GM21619 (cell line): ENCODE results near the gene CTBP2.
"Not testable (repeated sequence)": the region's sequence is repeated elsewhere in the genome, so short reads cannot be mapped to it uniquely, and the experiment has no call there.

Source experiments
- ATAC-seq: cut with Tn5 transposase; IDR thresholded peaks from one replicate; pipeline ENCODE4 v1.9.1; 2021; ENCODE audit not compliant: unreplicated experiment

Gene CTBP2

DNA sequence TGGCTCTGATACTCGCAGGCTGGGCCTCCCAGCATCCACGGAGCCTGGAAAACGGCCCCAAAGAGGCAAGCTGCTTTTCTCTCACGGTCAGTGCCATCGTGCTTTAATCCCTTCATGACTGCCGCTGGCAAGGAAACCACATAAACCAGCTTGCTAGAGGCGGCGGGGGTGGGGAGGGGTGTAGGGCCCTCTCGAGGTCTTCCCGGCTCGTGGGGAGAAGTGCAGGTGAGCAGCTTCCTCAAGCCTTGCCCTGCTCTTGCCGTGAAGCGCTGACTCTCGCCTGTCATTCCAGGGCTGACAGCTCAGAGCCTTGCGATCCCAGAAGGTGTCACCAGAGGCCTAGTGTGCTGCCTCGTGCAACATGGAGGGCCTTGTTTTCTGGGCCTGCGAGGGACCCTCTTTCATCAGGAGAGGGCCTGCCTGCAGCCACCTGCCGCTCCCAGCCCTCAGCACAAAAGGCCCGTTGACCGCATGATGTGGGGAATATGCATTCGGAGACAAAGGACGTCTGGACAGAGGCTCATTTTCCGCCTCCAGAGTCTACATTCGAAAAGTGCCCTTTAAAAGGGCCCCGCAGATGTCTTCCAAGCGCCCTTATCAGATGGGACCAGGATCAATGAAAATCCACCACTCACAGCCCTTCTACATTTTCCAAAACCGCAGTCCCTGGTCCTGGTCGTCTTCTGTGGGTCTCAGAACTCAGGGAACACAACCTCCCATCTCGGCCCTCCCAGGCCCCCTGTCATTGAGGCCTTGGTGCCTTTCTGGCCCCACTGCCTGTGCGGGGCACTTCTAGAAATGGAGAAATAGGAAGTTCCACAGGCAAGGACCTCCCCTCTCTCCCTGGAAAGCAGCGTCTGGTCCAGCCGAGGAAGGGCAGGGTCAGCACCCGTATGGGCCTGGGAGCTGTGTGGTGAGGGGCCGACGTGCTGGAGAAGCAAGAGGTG is 159.7 kb downstream of the CTBP2 start:
- no peak for ATAC-seq

DNA sequence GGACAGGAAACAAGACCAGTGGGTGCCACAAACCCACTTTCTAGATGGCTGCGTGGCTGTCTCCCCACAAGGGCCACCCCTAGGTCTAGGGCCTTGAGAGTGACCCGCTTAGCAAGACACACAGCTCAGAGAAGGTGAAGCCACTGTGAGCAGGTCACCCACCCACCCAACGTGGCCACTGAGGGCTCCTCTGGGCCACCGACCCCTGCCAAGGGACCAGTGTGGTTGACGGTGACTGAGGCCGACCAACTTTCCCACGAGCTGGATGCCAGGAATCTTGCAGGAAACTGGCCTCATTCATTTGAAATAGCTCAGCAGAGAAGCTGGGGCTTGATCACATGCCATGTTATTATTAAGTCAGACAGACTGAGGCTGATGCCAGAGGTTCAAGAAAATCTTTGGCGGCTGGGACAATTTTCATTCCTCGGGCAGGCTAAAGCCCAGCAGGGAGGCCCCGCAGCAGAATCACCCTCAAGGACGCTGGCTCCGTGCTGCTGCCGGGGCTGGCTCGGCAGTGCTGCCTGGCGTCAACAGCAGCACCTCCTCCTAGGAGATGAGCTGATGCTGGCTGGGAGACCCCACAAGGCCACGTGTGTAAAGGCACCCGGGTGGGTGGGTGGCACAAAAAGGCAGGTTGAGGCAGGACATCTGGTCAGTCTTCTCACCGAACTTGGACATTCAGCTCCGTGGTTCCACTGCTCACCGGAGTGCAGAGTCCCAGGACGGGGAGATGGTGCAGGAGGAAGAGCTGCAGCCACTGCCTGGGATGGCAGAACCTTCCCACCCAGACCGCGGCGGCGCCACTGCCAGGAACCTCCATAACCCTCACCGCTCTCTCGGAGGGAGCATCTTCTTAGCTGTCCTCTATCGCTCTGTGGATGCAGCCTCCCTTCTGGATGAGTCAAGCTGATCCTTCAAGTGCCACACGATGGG is 160.7 kb downstream of the CTBP2 start:
- ATAC-seq: no peak

DNA sequence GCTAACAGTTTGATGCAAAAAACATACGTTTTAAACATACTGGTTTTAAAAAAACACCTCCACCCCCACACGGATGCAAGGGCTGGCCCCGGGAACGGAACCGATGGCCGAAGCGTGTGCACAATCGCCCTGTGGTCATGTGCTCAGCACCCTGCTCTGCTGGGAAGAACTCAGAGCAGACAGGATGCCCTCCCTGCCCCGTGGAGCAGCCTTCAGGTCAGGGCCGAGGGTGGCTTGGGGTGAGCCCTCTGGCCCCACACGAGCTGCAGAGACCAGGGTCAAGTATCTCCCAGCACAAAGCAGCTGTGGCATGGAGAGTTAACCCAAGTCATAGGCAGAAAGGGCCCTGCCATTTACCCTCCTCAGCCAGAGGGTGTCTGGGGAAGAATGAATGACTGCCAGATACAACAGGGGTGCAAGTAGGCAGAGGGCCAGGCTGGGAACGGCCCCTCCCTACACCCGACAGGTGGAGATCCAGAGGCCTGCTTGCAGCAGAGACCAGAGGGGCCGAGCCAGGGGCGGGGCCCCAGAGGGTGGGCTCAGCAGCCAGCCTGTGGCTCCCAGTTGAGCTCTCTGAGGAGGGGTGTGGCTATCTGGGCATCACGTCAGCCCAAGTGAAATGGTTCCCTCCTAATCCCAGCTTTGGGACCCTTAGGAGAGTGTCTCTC is 161.6 kb downstream of the CTBP2 start:
- ATAC-seq: no peak

DNA sequence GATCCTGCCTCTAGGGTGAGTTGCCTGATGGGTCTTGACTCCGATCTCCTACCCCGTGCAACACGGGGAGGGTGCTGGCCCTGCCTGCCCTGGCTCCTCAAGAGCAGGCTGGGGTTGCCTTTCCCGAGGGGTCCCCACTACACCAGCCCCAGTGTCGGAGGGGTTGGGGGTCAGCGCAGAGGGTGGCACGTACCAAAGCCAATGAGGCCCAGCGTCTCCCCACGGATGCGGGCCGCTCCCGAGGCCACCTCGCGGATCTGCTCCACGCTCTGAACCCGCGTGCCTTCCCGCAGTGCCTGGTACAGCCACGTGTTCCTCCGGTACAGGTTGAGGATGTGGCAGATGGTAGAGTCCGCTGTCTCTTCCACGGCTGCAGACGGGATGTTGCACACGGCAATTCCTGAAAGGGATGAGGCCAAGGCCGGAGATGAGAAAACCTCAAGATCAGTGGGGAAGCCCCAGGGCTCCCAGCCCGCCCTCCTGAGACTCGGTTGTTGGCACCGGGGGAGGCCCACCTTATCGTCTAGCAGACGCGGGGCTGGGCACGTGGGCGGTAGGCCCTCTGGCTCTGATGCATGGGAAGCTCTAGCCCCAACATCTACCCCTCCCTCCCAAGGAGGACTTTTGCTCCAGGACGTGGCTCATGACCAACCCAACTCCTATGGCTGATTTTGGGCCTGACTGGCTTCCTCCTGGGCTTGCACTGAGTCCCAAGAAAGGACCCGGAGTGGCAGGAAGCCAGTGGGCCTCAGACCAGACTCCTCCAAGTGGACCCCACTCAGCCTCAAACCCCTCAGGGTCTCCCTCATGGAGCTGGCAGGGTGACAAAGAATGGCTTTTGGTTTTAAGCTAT is 162.4 kb downstream of the CTBP2 start:
- no peak for ATAC-seq

DNA sequence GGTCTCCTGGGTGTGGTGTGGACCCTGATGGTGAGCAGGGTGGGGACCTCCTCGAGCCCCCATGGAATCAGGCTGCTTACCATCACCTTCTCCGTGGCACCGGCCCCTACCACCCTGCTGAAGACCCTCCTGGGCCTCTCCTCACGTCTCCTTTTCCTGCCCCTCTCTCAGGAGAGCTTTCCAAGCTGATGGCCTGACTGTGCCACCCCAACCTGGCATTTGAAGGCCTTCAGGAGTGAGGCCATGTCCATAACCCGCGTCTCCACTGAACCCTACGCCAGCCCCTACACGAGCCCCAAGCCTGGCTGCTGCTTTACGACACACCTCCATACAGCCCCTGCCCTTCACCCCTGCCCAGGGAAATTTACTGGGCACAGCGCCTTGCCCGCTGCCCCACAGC is 163.1 kb downstream of the CTBP2 start:
- ATAC-seq: no peak

DNA sequence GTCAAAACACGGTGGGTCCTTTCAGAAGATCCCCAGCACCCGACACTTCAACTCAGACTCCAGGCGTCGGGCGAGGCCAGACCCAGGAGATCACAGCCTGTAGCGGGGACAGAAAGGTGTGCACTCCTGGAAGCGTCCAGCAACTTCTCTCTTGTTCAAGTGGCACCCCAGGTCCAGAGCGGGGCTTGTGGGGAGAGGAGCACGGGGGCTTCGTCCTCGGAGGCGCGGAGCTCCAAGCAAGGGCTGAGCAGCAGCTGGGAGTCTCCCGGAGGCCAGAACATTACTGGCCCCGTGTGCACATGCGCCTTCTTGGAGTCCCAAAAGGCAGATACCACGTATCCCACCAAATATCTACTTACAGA is 163.5 kb downstream of the CTBP2 start:
- ATAC-seq: no peak

DNA sequence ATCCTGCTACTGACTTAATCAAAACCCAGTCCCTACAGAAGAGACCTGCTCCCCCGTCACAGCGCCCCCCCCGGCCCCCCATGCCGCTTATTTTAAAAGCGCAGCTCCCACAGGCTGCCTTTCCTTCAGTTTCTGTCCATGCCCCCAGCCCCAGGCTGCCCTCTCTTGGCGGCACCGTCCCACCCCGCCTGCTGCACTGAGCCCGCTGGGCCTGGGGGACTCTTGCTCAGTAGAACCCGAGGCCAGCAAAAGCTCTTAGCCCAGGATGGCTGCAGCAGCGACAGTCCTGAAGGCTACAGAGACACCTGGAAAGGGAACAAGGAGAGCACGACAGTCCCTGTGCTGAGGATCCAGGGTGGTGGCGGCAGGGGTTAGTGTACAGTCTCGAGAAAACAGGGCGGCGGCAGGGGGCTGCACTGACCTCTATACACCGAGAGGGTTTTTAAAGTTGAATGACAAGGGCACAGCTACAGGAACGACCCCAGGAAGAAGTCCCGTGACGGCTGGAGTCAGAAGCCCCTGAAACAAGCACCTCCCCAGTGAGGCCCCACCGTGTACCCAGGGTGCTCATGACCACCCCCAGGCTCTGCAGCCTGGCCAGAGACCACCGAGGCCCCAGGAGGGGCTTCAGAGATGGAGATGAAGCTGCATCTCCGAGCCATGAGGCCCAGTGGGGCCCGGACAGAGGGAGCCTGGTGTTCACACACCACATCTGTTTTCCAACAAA is 164.1 kb downstream of the CTBP2 start:
- no peak for ATAC-seq

DNA sequence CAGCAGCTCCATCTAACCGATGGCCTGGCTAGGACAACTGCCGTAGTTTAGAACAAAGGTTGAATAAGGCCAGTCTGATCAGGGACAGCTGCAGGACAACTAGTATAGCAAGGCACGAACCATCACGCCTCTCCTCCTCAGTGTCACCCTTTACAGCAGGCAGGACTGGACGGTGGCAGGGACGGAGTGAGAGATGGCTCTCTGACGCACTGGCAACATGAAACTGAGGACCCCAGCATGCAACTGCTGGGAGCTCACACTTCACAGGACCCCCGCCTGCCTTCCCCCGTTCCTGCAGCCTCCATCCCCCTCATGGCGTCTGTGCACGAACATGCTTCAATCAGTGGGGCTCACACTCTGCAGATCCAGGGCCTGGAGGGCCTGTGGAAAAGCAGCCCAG is 164.8 kb downstream of the CTBP2 start:
- no peak for ATAC-seq

DNA sequence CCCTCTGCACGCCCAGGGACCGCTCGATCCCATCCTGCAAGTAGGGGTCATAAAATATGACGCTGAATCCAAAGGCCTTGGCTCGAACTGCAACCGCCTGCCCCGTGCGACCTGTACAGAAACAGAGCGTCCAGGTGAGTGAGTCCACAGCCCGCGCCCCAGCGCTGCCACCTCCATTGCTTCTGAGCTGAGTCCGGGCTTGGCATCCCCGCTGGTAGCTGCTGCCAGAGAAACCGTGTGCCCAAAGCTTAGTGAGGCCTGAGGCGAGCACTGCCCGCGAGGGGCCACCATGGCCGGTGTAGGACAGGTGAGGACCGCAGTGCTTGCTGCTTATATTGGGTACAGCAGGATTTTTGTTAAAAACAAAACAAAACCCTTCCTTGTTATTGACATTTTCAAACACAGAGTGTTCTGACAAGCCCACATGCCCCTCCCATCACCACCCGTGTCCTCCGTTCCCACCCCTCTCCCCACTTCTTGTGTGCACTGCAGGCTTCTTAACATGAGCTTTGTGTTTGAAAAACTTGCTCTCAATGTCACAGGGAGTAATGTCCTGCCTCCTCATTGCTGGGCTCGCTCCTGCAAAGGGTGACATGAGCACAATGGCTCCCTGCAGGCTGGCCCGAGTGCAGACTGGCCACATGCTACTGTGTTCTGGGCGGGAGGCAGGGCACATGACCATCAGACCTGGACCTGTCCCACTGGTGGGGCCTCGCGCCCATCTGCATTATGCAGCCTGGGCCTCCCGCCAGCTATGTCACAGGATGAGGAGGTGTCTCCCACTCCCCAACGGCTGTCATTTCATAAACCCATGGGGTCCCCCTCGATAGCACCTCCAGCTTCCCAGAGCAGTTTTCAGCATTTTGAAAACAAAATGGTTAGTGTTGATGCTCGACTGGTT is 165.5 kb downstream of the CTBP2 start:
- no peak for ATAC-seq

DNA sequence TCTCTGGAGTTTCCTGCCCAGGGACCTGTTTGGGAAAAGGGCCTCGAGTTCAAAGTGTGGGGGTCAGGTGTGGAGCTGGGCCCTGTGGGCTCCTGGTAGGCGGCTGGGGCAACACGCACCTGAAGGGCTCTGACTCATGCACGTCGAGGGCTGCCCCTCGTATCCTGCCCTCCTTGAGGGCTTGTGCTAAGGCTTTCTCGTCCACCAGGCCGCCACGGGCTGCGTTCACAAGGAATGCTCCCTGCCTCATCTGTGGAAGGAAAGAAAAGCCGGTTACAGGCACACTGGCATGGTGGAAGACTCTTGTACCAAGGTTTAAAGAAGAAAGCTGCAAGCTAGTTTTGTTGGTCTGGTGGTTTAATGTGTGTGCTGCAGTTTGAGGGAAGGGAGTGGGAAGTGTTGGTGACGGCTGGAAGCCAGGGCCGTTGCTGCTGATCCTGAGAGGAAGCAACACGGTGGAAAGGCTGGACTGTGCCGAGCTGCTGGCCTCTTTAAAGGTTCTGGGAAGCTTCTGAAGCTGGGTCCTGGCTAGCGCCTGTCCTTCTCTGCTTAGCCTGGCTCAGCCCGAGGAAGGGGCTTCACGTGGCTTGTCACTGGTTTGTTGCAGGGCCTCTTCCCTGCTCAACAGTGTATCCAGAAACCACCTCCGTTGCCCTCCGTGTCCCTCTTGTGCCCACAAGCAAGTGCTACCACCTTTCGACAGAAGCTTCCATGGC is 166.5 kb downstream of the CTBP2 start:
- ATAC-seq: no peak

DNA sequence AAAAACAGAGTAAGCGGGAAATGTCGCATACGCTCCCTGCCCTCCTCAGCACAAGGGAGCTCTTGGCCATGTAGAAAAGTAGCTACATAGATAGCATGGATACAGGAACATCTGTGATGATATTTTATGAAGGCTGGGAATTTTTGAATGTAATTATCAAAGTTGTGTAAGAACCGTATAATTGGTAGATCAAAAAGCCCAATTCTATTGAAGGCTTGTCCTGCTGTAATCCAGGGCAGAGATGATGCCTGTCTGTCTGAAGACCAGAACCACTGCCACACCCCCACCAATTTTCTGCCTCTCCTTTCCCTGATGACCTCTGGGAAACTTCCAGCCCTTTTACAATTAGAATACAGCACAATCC is 167.0 kb downstream of the CTBP2 start:
- ATAC-seq: no peak

DNA sequence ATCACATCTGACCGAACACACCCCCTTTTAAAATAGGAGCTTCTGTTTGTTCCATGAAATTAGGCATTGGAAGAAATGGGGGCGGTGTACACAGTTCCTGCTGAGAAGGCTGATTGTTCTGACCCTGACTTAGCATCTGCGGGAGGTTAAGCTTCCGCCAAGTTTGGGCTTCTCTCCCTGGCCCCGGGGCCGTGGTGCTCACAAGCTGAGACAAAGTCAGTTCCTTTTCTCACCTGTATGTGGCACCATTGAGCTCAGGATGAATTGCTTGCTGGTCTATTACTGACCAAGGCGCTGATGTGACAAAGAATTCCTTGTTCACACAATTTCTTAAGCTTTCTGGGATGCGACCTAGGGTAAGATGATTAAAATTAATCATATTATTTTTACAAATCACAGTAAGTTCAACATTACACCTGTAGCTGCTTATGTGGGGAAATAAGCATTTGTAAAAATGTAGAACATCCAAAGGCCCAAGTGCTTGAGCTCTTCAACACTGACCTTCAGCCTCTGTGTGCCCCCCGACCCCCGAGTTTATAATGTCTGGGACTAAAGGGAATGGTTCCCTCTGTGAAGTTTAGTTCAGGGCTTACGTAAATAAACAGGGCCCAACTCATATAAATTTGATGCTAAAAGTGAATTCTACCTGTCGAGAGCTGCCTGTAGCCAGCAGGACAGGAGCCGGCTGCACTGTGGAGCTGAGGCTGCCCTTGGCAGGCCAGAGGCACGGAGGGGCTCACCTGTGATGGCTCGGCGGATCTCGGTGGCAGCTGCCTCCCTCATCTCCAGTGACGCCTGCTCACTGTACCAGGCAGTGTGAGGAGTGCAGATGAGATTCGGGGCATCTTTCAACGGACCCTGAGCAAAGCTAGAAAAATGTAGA is 167.7 kb downstream of the CTBP2 start:
- peak; percentile 48 for ATAC-seq

DNA sequence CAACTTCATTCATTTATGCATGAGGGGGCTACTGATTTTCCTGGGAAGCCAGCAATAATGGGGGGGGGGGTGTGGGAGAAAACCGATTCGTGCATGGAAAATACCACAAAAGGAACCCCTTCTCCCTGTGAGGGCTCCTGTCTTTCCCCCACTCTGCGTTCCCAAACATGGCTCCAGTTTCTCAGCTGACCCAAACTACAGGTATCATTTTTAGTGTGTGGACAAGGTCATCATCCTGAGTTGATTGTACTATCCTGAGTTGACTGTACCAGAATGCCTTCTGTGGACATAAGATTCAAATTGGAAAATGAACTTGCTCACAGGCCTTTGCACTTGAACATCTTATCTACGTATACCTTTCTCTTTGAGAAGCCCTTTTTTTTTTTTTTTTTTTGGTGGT is 168.5 kb downstream of the CTBP2 start:
- ATAC-seq: no peak

DNA sequence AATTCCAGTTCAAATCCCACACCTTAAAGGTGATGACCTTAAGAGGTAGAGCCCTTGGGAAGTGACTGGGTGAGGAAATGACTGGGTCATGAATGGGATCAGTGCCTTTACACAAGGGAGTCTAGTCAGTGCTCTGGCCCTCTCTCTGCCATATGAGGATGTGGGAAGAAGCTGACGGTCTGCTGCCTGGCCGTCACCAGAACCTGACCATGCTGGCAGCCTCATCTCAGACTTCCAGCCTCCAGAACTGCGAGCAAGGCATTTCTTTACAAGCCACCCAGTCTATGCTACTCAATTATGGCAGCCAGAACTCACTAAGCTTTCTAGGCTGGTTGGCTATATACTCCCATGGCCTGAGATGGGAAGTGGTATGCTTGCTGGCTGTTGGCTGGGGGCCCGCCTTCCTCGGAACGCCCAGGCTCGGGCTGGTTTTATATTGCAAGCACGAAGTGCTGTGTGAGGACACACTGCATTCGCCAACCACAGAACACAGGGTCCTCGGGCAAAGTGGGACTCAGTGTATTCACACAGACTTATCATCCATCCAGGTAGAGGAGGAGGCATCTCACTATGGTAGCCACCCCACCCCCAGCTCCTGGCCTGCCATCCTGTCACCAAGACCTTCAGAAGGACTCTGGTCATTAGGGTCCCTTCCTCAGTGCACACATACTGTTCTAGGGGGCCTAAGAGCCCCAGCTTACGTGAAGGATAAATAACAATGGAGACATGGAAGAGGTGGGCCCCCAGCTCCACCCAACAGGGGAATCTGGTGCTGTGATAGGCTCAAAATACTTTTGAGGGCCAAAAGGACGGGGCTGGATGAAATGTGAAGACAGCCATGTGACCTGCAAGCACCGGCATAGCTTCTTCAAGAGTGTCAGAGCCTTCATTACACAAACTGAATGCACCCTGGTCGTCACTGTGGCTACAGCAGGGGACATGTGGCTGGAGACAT is 169.4 kb downstream of the CTBP2 start:
- ATAC-seq: no peak

DNA sequence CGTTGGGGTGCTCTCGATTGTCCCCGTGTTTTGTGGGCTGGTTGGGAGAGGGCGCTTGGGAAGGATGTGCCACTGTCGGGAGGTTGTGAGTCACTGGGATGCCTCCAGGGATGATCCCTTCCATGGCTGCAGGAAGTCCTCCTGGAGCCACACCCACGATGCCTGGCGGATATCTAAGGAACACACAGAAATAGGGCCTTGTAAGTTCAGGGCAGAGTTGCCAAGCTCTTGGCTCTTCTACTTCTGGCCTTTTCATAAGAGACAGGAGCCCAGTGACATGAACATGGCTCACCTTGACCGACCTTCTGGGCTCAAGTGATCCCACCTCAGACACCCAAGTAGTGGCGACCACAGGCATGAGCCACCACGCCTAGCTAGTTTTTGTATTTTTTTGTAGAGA is 170.8 kb downstream of the CTBP2 start:
- no peak for ATAC-seq

DNA sequence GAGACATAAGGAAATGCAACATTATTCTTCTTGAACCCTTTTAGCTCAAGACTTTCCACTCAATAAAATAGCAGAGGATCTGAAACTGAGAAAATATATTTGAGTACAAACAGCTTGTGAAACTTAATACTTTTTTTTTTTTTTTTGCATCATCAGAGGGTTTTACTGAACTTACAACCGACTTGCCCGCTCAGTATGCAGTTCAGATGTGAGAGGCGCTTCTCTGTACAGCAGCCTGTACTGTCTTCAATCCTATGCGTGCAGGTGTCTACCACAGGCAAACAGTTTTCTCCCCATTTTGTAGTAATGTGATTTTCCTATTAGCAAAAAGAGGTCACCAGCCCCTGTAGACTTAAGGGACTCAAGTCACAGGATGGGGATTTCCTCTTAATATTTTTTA is 171.6 kb downstream of the CTBP2 start:
- not testable (repeated sequence) for ATAC-seq
